ENCODE data around the gene USP37. TPM values are rescaled to one million over a fixed set of nuclear protein-coding genes. Genes with fewer than 3 reads are reported as not detected.

The USP37 gene
- total and polyA plus RNA-seq, 2 of the 13 experiments (the other 11 are each of a cell fraction or from before 2014, with no cell fraction given): 6.5 to 30.6 TPM

GRCh38 chr2:218406209-218406948 is 161.8 kb downstream of the USP37 start (continued):
- TF ChIP-seq HNF1A (IDR thresholded peaks at IDR 0.05; ENCODE audit: low read depth) (peak; percentile 9; the same call in 1 of the 2 replicates), HNF1A (CRISPR knock-in tag; IDR thresholded peaks at IDR 0.05; ENCODE audit: borderline replicate concordance) (no peak), ZBTB42 (CRISPR knock-in tag; IDR thresholded peaks at IDR 0.05) (peak; percentile 75; the same call in 1 of the 2 replicates), TCF7L2 (IDR thresholded peaks at IDR 0.05; ENCODE audit: low read depth, low read length) (no peak), ZNF281 (CRISPR knock-in tag; IDR thresholded peaks at IDR 0.05; ENCODE audit: borderline replicate concordance) (no peak; the same call in 1 of the 2 replicates), ZFP1 (CRISPR knock-in tag; IDR thresholded peaks at IDR 0.05) (0 out of 2 replicates have a peak, but pooled peaks have one; percentile 32), CCDC6 (CRISPR knock-in tag; IDR thresholded peaks at IDR 0.05) (peak; percentile 26), MED8 (CRISPR knock-in tag; IDR thresholded peaks at IDR 0.05; ENCODE audit: insufficient replicate concordance) (peak; percentile 77), FOXP4 (CRISPR knock-in tag; IDR thresholded peaks at IDR 0.05) (peak; percentile 19; the same call in 1 of the 2 replicates), ZBTB39 (CRISPR knock-in tag; IDR thresholded peaks at IDR 0.05) (no peak), DZIP1 (CRISPR knock-in tag; IDR thresholded peaks at IDR 0.05) (no peak), ZNF619 (CRISPR knock-in tag; IDR thresholded peaks at IDR 0.05) (no peak)

Data from HepG2 (cell line).